GM21576 (cell line): ENCODE measurements around the gene OGFRL1.
A peak's percentile ranks its signal among the peaks of the same experiment; 100 is the strongest.
"Not testable (repeated sequence)": the region's sequence is repeated elsewhere in the genome, so short reads cannot be mapped to it uniquely, and the experiment has no call there.

ENCODE experiments used
- ATAC-seq: cut with Tn5 transposase; IDR thresholded peaks from one replicate; pipeline ENCODE4 v1.9.1; 2021; ENCODE audit warnings: mild to moderate bottlenecking, moderate library complexity; ENCODE audit not compliant: unreplicated experiment

The OGFRL1 gene

DNA sequence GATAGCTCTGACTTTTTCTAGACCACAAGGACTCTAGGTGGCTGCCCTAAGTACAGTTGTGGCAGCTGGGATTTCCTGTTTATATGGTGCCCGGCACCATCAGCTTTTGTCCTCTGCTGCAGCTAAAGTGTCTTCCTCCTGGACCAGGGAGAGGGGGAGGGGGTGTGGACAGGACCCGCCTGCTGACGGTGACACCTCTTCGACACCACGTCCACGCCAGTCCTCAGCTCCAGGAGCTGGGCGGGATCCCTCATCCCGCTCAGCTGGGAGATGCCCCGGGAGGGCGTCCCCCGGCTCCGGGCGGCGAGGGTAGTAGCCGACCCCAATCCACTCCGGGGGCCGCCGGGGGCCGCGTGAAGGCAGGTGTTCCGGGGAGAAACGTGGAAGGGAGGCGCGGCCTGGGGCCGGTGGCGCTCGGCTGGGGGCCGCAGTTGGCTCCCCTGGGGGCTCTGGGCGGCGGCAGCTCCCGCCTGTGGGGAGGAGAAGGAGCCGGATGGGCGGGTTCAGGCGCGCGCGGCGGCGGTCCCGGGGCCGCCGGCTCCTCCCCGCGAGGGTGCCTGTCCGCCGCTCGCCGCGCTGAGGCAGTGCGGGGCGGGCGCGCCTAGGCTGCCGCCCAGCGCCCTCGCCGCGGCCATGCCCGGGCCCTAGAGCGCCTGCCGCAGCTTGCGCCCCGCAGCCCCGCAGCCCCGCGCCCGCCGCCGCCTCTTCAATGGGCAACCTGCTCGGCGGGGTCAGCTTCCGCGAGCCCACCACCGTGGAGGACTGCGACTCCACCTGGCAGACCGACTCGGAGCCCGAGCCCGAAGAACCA, at the start of gene OGFRL1:
TSS of gene OGFRL1 (plus strand) at position 584 of the 811 bp plus-strand sequence. CDS start at position 710, 126 bp downstream.
- peak; percentile 83 for ATAC-seq

DNA sequence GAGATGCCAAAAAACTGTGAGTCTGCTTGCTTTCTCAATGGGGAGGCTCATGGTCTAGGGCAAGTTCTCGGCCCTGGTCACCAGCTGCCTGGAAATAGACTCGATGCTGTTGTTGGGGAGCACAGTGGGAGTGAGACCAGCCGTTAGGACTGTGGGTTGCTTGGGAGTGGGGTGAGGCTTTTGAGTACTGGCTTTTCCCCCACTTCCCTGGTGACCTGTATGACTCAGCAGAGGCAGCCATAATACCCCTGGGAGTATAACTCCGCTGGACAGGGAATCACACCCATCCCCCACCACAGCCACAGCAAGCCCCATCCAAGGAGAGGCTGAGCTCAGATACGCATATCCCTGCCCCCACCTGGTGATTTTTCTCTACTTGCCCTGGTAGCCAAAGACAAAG, 48.9 kb upstream of the OGFRL1 start:
- ATAC-seq: no peak

GRCh38 chr6:71245265-71246049, 43.2 kb upstream of the OGFRL1 start:
- no peak for ATAC-seq

- no peak for ATAC-seq
Measured at GRCh38 chr6:71246596-71246995, 42.0 kb upstream of the OGFRL1 start.

GRCh38 chr6:71248306-71248765, 40.3 kb upstream of the OGFRL1 start:
- ATAC-seq: peak; percentile 77

DNA sequence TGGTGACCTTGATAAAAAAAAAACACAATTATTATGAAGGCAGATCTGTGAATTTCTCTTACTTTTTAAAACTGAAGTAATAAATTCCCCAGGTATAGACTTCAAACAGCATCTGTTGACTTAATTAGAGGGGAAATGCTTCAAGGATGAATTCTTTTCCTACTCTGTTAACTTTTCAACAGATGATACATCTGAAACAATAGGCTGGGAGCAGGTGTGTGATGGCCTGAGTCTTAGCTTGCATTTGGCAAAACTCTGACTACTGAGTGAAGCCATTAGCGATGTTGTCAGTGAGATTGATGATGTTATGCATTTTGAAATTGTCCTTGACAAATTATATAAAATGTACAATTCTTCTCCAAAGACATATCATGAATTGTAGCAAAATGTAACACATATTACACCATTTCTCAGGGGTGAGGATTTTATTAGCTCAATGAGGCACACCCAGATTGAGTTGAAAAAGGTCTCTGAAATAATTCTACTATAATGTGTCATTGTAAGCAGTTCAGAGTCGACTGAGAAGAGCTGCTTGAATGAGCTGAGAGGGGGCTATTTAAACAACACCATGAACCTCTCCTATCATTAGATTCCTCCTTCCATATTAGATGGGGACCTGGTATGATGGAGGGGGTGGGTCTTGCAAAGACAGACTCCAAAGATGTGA, 39.6 kb upstream of the OGFRL1 start:
- no peak for ATAC-seq

DNA sequence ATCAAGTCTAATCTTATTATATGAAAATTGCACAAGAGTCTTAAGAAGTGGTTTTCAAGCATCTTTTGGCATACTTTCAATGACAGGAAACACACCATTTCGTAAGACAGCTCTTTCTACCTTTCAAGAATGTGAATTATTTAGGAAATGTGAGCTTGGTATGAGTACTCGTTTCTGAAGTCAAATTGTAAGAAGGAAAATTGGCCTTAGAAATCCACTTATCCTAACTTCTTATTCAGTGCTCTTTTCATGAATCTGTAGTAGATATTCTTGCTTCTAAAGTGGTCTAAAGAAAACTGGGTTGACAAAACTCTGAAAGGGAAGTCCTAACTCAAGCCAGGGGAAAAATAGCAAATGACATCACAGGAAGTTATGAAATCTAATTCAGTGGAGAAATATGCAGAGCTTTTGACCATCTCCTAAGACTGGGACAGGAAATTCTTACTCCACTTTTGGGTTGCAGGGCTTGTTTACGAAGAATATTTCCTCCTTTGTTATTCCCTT, 38.5 kb upstream of the OGFRL1 start:
- no peak for ATAC-seq

DNA sequence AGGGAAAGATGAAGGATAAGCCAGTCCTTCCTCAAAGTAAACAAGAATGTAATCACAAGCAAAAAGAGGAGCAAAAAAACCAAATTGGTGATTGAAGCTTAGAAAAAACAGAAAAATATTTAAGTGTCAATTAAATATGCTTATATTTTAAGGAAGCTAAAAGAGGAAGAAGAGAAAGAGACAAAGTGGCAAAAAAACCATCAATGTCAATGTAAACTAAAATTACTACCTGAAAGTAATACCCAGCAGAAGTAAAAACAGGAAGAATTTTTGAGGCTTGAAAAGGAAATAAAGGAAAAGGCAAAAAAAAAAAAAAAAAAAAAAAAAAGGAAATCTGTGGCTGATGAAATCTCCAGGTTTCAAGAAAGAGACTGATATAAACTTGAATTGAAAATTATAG, 36.2 kb upstream of the OGFRL1 start:
- no peak for ATAC-seq

GRCh38 chr6:71252960-71253359, 35.7 kb upstream of the OGFRL1 start:
- no peak for ATAC-seq

DNA sequence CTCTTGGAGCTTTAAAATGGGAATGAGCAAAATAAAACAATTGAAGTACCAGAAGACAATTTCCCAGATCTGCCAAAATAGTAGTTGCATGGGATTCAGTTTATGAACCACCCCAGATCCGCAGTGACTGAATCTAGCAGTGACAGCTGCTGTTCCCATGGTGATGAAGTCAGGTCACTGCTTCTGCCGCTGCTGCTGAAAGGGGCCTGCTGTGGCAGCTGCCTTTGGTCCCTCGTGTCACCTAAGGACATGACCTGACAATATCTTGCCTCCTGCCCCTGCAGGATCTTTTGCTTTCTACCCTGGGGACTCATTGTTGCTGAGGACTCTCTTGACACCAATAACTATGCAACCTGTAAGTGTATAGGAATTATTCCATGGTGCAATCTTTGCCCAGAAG, 34.3 kb upstream of the OGFRL1 start:
- ATAC-seq: no peak

GRCh38 chr6:71258078-71258866, 30.3 kb upstream of the OGFRL1 start:
- ATAC-seq: no peak

DNA sequence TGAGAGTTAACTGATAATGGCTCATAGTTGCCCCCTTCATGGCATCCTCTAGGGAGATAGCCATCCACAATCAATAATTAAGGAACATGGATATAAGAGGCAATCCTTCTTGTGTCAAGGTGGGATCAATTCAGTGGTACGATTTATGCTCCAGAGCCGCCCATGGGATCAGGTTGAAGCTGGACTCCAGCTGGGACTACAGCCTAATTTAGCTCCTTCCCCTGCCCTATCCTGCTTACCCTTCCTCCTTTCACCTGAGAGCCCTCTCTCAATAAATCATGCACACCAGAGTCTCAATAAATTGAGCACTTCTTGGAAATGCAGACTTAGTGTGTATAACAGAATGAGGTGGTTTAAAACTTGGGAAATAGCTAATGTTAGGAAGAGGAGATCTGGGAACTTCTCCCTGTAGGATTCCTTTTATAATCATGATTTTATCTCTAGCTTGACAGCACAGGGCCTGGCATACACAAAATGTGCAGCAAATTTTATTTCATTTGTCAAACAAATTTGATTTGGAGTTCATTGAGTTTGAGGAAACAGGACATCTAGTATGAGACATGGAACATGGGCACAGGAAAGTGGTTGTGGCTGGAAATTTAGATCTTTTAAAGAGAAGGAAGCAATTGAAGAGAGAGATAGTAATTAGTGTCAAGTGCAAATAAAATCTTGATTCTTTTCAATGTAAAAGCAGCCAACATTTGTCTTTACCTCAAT, 28.6 kb upstream of the OGFRL1 start:
- ATAC-seq: no peak

- ATAC-seq: no peak
Measured at GRCh38 chr6:71262914-71263313, 25.7 kb upstream of the OGFRL1 start.

DNA sequence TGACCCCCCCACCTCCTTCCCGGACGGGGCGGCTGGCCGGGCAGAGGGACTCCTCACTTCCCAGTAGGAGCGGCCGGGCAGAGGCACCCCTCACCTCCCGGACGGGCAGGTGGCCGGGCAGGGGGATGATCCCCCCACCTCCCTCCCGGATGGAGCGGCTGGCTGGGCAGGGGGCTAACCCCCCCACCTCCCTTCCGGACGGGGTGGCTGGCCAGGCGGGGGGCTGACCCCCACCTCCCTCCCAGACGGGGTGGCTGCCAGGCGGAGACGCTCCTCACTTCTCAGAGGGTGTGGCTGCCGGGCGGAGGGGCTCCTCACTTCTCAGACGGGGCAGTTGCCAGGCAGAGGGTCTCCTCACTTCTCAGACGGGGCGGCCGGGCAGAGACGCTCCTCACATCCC, 22.2 kb upstream of the OGFRL1 start:
- not testable (repeated sequence) for ATAC-seq

DNA sequence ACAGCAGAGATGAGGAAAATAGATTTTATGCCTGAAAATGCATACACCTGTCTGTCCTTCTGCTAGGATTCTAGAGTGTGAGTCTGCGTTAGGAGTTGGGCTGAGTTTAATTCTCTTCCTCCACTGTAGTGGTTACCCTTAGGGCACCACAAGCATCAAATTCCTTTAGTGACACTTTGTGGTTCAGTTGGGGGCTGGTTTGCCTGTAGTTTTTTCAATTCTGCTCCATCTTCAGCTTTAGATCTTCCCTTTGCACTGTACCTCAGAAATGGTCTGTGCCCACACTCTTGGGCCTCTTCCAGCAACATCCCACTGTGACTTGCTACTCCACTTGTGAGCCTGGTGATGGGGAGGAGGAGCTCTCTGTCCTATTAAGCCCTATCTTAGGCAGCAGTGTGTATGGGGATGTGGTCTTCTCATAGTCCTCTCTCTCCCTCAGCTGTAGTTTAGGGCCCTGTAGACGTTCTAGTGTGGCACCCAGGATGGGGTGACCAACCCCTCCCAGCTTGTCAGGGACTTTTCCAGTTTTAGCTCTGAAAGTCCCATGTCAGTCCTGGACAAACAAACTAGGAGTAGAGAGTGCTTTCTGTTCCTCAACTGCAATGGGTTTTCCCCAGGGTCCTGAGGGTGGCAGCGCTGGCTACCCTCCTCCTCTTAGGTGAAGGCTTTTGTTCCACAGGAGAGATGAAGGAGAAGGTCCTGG, 19.7 kb upstream of the OGFRL1 start:
- ATAC-seq: peak; percentile 64

DNA sequence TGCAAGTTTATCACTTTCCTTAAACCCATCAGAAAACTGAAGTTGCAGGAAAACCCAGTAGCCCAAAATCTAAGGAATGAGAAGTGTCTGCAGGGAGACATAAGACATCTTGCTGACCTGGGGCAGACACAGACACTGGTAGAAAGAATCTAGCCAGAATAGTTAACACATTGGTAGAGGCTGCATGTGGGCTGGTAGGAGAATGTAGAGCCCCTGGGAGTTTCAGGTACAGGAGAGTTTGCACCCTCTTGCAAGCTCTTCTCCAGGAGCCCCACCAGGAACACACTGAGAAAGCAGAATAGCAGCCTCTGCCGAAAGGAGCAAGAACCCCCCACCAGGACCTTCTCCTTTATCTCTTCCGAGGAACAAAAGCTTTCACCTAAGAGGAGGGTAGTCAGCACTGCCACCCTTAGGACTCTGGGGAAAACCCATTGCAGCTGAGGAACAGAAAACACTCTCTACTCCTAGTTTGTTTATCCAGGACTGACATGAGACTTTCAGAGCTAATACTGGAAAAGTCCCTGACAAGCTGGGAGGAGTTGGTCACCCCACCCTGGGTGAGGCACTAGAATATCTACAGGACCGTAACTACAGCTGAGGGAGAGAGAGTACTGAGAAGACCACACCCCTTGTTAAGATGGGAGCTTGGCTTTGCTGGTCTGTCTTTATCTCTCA, 10.5 kb upstream of the OGFRL1 start:
- ATAC-seq: no peak

DNA sequence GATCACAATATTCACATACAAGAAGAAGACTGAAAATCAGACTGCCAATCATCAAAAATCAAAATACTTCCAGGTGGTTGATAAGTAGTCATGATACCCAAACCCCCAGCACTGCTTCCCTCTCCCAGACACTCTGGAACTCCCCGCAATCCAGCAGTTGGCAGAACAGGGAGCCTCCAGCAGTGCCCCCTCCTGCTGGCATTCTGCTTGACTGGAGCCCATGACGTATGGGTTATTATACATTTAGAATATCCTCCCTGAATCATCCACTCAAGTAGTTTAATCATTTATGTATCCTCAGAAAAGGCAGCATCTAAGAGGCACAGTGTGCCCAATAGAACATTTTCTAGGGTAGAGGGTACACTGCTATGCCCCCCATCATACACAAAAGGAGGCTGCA, 9.3 kb upstream of the OGFRL1 start:
- ATAC-seq: no peak

DNA sequence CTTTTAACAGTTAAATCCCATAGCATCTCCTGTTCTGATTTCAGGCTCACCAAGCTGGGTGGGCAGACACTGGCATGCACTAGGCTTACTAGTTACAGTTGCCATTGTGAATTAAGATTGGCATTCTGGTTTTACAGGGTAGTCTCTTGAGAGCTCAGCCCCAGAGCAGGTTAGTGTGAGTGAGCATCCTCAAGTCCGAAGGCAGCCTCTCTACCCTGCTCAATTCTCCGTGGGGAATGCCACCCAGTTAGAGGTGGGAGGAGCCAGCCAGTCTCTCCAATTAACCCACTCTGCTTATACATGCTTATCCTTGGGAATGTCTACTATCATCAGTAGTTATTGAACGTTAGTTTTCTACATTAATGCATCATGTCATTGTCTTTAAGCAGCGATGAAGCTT, 8.9 kb upstream of the OGFRL1 start:
- ATAC-seq: no peak

DNA sequence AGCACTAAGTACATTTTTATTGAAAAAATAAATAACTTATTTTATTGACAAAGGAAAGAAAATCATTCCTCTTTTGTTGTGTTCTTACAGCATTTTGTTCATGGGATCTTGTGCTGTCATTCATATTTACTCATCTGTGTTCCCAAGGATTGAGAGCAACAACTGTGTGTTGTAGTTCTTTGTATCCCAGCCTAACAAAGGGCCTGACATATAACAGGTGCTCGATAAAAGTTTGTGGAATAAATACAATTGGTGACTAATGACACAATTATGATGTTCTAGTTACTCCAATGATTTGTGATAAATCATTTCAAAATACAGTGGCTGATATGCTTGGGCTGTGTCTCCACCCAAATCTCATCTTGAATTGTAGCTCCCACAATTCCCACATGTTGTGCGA, 7.9 kb upstream of the OGFRL1 start:
- no peak for ATAC-seq
